Germinal center (tissue), 1 donor: ENCODE data around the gene CYGB.
A peak's percentile ranks its signal among the peaks of the same experiment; 100 is the strongest.

Source experiments
- DNase-seq: peaks from one replicate; pipeline ENCODE4 v3.0.0; 2012; ENCODE audit warnings: mixed read lengths, low spot score

Gene CYGB

DNA sequence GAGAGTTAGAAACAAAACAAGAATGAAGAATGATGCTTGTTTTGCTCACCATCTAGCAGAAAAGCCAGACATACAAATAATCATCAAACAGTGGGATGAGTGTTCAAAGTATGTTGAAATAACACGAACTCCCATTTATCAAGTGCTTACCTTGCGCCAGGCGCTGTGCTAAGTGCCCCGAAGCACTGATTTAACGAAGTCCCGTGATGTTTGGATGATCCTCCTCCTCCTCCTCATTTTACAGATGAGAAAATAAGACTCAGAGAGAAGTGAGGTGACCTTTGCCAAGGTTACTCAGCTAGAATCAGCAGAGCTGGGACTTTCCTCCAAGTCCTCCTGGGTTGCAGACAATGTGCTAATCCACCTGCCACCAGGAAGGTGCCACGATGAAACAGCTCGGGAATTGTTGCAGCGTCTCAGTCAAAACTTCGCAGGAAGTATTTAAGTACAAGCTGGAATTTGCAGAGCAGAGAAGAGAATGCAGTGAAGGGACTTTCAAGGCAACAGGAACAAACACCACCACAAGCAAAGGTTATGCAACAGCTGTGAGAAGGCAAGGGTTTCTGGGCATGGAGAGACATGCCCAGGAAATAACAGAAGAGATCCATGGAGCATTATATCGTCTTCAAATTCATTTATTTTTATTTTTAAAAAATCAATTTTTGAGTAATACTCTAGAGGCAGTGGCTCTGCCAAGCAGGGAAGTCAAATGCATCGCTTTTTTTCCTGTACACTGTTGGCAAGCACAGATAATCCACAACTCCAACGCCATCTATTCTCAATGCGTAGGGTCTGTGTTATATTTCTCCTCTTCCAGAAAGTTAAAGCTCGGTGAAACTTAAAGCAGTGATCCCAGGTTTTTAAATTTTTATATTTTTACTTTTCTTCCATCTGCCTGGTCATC, 13.5 kb upstream of the CYGB start:
- no peak for DNase-seq

DNA sequence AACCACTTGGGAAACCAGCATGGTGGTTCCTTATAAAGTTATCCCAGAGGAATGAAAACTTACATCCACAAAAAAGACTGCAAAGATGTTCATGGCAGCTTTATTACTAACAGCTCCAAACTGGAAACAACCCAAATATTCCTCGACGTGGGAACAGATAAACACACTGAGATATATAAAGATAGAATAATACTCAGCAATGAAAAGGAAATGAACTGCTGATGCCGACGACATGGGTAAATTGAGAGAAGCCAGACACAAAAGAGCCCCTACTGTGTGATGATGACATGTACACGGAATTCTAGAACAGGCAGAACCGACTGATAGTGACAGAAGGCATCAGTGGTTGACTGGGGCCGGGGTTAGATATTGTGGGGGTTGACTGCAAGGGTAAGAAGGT, 12.0 kb upstream of the CYGB start:
- DNase-seq: no peak

- DNase-seq: no peak
Measured at GRCh38 chr17:76549215-76549518, 11.7 kb upstream of the CYGB start.

DNA sequence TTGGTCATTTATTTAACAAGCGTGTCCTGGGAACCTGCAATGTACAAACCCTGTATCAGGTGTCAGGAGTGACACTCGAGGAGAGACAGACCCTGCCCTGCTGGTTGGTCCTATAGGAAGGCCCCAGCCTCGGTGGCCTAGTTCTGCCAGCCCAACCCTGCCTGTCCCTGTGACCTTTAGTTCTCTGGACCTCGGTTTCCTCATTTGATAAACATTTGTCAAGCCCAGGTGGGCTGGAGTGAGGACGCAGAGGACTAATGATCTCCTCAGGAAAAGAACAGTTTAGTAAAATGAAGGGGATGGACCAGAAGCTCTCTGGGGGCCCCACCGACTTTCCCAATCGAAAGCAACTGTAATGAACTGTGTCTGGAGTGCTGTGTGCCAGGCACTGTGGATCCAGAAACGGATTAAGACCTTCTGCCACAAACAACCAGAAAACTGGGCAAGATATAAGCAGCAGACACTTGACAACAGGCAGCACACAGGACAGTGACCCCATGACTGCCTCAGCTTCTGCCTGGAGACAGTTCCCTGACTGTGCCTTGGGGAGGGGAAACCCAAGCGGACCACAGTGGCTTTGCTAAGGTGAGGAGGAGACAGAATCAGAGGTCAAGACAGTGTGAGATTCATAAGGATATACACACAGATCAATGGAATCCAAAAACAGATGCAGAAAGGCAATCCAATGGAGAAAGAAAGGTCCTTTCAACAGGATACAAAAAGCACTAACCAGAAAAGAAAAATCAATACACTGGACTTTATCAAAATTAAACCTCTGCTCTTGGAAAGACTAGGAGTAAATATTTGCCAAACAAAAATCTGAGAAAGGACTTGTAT, 11.1 kb upstream of the CYGB start:
- no peak for DNase-seq

- DNase-seq: no peak
Measured at GRCh38 chr17:76547642-76548202, 10.2 kb upstream of the CYGB start.

DNA sequence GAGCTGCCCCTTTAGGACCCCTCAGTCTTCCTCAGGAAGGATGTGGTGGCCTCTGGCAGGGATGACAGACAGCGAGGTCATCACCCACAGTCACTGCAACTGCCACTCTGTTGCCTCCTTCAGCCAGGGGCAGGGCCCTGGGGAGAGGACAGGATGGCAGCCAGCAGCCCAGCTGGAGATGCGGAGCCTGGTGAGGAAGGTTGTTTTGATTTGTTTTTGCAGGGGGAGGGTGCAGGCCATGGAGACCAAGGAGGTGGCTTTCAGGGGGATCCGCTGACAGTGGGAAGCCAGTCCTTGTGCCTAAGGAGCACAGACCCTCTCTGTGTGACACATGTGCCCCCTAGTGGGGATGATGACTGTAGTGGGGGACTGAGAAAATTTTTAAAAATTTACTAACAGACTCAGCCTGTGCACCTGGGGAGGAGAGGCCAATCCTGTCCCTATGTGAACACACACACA, 9.7 kb upstream of the CYGB start:
- peak; percentile 65 for DNase-seq

DNA sequence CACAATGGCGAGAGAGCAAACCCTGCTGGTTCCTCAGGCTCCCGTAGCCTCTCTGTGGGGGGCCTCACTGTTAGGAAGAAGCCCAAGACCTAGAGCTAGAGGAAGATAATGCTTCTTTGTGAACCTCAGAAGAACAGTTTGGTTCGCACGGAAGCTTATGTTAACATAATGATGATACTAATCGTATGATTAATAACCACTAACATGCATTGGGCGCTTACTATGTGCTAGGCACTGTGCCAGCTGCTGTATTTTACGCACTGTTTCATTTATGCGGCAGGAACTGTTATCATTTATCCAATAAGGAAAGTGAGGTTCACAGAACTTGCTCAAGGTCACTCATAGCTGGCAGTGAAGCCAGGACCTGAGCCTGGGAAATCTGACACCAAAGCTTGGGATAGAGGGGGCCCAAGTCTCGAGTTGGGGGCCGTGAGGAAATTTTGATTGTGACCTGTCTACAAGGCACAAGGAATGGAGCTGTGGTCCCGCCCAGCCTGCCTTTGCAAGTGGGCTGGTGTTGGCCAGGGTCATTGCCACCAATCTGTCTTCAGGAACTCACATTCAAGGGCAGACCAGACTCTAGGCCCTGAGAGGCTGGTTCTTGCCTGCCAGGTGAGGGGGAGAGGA, 9.2 kb upstream of the CYGB start:
- DNase-seq: no peak

DNA sequence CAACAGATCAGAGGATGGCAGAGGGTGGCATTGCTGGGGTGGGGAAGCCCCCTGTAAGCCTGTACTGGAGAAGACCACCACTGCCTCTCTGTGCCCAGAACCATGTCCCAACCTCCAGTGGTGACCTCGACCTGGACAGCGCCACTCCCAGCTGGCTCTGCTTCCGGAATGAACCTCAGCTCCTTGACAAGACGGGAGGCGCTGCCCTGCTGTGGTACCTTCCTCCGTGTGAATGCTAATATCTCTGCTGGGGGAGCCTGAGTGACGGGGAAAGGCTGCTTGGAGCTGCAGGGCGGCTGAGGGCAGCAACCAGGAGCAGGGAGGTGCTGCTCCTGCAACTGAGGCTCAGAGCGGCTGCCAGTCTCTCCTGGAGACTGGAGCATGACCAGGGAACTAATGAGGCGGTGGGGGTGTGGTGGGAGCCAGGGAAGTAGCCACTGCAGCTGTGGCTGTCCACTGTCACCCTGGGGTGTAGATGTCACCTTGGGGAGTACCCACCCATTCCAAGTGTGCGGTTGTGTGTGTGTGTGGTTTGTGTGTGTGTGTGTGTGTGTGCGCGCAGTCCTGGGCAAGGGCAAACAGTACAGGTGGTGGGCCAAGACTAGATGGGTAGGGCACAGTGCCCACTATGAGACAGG, 8.5 kb upstream of the CYGB start:
- DNase-seq: no peak

GRCh38 chr17:76544546-76545365, 7.2 kb upstream of the CYGB start:
- DNase-seq: no peak

GRCh38 chr17:76543826-76544545, 6.5 kb upstream of the CYGB start:
- no peak for DNase-seq

- DNase-seq: no peak
Measured at GRCh38 chr17:76543482-76543825, 5.9 kb upstream of the CYGB start.

DNA sequence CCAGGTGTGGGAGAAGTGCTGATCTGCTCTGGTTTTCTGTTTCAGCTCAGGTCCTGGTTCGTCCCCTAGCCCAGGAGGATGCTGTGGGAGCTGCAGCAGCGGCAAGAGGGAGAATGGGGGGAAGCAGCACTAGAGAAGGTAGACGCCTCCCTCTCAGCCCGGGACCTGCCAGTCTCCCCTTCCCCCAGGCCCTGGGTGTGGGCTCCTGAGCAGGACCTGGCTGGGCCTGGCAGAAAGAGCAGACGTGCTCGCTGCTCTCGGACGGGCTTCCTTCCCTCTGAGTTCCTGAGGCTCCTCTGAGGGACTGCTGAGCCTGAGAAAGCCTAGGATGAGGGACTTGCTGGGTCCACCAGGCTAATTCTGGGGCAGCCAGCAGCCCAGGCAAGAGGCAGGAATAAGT, 5.5 kb upstream of the CYGB start:
- DNase-seq: no peak

DNA sequence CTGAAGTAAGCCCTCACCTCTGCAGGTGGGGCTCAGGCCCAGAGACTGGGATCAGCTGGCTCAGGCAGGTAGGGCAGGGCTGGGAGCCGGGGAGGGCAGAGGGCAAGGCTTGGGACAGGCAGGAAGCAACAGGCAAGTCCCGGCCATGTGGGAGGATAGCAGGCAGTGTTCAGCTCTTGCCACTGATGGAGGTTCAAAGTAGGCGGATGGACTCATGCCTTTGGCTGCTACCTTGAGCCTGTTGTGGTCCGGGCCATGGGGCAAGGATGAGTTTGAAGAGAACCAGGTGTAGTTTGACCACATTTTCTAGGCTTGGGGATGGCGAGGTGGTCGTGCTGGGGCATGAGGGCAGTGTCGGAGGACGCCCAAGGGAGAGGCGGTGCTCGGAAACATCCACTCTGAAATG, 5.1 kb upstream of the CYGB start:
- DNase-seq: no peak

GRCh38 chr17:76541739-76542454, 4.4 kb upstream of the CYGB start:
- DNase-seq: no peak

GRCh38 chr17:76540381-76541300, 3.1 kb upstream of the CYGB start:
- DNase-seq: peak; percentile 53

DNA sequence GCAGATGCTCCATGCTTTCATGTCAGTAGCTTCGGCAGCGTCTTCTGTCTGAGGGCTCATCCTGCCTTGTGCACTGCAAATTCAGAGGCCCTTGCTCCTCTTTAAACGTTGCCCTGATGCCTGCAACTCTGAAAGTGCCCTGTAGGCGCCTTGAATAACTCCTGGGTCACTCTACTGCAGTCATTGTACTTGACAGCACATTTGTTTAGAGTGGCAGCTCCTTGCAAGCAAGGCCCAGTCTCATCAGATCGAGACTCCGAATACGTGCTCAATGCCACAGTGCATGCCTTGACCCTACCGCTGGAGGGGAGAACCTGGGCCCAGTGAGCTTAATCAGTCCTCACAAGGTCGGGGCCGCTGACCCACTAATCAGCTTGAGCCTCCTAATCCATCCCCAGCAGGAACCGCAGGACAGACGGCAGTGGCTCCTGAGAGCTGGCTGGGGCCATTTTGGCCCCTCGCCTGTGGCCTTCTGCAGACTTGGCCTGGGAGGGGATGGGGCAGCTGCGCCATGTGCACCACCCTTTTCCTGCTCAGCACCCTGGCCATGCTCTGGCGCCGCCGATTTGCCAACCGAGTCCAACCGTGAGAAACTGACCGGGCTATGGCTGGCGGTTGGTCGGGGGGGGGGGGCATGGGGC, 2.2 kb upstream of the CYGB start, which contains the start of gene PRCD:
PRCD (plus strand) TSS at position 414 of the 641 bp plus-strand sequence; CDS start at position 512, 98 bp downstream.
- DNase-seq: no peak

DNA sequence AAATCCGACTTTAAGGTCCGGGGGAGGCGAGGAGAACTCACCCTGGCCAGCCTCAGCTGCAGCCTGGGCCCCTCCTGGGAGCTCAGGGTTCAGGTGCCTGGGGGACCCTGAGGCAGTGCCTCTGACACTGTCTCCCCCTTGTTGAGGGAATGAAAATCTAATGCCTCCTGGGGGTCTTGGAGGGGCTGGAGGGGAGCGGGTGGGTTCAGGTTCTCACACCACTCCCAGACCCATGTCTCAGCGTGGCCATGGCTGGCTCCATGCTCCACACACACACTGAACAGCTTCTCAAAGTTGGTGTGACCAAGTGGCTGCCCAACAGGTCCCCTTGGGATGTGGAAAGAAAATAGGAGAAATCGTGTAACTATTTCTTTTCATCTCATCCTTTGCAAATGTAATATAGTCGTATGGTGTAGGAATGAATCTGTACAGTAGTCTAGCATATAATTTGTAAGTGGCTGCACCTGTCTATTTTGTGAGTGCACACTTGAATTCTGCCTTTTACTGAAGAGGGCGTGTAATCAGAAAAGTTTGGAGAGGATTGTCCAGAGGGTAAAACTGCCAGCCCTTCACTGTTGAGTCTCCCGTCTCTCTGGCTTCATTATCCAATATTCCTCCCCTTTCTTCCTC, 1.5 kb upstream of the CYGB start:
- DNase-seq: no peak
